ENCODE data around the gene GPR37L1.

Gene GPR37L1

DNA sequence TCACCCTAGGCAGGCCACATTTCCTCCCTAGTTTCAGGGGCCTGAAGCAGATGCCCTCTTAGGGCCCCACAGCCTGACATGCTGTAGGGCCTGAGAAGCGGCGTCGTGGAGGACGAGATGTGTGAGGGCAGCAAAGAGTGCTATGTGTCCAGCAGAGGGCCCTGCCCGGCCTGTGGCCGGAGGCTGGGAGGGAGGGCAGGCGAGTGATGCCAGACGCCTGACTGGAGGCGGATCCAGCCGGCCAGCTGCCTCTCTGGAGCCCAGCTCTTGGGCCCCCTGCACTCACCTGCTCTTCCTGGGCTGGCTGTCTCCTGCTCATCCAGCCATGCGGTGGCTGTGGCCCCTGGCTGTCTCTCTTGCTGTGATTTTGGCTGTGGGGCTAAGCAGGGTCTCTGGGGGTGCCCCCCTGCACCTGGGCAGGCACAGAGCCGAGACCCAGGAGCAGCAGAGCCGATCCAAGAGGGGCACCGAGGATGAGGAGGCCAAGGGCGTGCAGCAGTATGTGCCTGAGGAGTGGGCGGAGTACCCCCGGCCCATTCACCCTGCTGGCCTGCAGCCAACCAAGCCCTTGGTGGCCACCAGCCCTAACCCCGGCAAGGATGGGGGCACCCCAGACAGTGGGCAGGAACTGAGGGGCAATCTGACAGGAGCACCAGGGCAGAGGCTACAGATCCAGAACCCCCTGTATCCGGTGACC is at the start of gene GPR37L1:
Gene GPR37L1 (plus strand): TSS at position 279 of the 697 bp plus-strand sequence. CDS start 47 bp downstream, at position 326.
- DNase-seq (ENCODE audit: low read depth): no peak

- DNase-seq (ENCODE audit: low read depth): no peak
These were observed 49.5 kb upstream of the GPR37L1 start for GRCh38 chr1:202073206-202073605.

DNA sequence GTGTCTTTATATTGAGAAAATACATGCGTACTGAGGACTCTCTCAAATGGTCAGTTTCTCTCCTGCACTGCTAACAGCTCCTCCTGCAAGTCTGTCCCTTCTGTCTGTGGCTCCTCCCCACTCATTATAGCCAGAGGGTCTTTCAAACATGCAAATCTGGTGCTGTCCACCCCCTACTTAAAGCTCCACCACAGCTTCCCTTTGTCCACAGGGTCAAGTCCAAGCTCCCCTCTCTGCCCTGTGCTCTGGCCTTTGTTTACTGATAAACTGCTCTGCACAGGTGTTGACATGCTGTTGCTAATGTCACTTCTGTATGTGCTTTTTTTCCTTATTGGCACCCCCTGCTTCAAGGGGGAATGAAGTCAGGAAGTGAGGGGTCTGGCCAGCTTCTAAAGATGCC is 47.7 kb upstream of the GPR37L1 start:
- no peak for DNase-seq (ENCODE audit: low read depth)

- no peak for DNase-seq (ENCODE audit: low read depth)
These were observed 47.3 kb upstream of the GPR37L1 start for GRCh38 chr1:202075389-202075788.

GRCh38 chr1:202076050-202076511 is 46.6 kb upstream of the GPR37L1 start:
- no peak for DNase-seq (ENCODE audit: low read depth)

GRCh38 chr1:202078241-202078640 is 44.5 kb upstream of the GPR37L1 start:
- DNase-seq (ENCODE audit: low read depth): no peak

DNA sequence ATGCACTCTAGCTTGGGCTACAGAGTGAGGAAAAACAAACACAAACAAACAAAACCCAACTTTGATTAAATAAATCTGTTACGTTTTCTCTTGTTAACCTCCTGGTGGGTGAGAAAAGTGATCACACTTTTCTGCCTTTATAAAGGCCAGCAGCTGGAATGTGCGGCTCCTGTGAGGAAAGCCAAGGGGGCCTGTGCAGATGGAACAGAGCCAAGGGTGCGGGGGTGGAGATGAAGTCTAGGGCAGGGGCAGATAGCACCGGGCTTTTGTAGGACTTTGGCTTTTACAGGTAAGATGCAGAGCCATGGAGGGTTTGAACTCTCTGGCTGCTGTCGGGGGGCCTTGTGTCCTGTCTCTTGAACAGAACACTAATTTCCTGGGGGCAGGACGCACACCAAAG is 40.7 kb upstream of the GPR37L1 start:
- DNase-seq (ENCODE audit: low read depth): no peak

GRCh38 chr1:202084791-202085681 is 37.7 kb upstream of the GPR37L1 start:
- no peak for DNase-seq (ENCODE audit: low read depth)

GRCh38 chr1:202085682-202086373 is 36.9 kb upstream of the GPR37L1 start:
- no peak for DNase-seq (ENCODE audit: low read depth)

DNA sequence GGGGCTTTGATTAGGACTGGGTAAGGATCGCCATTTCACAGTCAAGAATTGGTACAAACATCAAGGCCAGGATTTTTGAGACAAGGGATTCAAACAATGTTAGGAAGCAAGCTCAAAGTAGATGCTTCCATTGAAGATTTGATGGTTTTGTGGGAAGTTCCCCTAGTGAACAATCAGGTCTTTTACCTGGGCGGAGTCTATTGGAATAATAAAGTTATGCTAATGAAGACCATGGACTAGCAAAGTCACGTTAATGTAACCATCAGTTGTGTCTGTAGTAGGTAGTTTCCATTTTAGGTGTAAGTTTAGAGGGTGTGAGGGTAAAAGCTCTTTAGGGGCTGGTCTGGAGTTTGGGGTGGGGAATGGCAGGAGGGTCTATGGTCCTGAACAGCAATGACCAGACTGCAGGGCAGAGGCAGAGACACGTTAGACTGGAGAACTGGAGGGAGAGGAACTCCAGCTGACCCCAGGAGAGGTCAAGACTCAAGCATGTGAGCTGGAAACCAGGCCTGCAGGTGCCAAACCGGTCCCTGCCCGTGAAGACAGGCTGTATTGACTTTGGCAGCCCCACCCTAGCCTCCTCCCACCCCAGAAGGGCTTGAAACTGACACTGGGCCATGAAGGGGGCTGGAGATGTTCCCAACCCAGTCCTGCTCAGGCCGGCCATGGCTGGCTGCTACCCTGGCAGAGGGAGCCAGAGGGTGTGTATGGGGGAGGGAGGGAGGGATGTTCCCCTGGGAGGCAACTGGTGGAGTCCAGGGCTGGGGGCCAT is 36.0 kb upstream of the GPR37L1 start:
- no peak for DNase-seq (ENCODE audit: low read depth)

DNA sequence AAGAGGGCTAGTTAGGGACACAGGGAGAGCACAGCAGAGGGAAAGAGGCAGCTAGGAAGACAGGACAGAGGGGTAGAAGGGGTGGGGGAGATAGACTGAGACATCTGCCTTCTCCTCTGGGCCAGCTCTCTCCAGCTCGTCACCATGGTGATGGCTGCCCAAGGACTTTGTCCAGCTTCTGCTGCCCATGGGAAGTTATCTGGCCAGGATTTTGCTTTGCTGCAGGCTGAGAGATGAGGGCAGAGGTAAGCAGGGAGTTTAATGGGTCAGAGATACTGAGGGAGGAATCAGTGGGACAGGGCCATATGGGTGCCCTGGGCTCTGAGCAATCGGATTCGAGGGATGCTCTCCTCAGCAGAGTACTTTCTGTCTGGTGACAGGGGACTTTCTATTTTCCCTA is 34.5 kb upstream of the GPR37L1 start:
- no peak for DNase-seq (ENCODE audit: low read depth)

DNA sequence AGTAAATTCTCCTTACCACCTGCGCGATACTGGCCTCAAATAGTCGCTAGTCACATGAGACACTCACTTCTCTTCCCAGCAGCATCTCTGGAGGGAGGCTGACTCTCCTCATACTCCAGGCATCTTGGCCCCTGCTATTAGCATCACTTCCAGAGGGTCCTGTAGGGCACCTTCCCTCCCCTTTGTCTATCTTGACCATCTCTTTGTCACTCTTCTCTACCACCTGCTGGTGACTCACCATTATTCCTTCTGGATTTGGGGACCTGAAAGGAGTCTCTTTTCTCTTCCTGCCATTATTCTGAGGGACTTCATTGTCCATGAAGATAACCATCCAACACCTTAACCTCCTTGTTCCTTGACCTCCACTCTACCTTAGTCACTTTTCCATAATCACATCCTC is 31.7 kb upstream of the GPR37L1 start:
- DNase-seq (ENCODE audit: low read depth): no peak

DNA sequence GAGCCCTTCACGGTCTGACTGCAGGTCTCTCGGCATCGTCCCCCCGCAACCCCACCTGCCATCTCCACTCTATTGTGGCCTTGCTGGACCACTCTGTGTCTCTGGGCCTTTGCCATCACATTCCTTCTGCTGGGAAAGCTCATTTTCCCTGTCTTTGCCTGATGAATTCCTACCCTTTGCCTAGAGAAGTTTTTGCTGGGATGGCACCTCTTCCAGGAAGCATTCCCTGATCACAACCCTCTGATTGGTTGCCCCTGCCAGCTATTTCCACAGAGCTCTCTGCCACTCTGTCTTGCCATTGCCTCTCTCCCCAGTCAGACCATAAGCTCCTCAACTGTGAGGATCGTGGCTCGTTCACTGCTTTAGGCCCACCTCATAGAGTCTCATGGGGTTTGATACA is 28.9 kb upstream of the GPR37L1 start:
- DNase-seq (ENCODE audit: low read depth): no peak

GRCh38 chr1:202101184-202101583 is 21.5 kb upstream of the GPR37L1 start:
- no peak for DNase-seq (ENCODE audit: low read depth)

- DNase-seq (ENCODE audit: low read depth): no peak
These were observed 18.6 kb upstream of the GPR37L1 start for GRCh38 chr1:202104073-202104472.

DNA sequence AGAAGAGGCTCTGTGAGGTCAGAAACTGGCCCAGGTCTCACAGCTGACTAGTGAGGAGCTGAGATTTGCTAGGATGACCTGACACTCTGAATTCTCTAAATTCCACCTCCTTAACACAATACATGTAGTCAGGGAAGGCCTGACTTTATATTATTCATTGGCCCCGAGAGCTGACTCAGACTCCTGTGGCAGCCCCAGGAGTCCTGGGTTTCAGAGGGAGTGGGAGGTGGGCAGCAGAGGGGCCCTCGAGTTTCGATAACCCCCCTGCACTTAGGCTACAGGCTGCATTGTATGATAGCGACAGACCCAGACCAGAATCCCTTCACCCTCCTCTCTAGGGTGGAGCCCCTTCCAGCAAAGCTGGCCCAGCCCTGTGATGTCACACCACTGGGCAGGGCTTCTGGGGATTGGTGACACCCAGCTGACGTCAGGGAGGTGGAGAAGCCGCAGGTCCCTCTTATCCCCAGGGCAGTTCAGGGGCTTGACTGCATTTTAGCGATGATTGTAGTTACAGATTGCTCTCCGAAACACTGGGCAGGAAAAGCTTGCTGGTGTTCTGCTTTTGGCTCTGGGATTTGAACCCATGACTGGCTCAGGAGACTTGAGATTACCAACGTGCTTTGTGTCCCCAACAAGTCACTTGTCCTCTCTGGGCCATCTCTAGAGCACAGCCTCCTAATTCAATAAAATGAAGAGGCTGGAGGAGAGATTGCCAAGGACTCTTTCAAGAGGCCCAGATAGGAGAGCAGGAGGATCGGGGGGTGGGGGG is 17.0 kb upstream of the GPR37L1 start:
- no peak for DNase-seq (ENCODE audit: low read depth)

GRCh38 chr1:202106340-202107254 is 16.1 kb upstream of the GPR37L1 start:
- DNase-seq (ENCODE audit: low read depth): no peak

GRCh38 chr1:202107321-202107761 is 15.4 kb upstream of the GPR37L1 start:
- no peak for DNase-seq (ENCODE audit: low read depth)

DNA sequence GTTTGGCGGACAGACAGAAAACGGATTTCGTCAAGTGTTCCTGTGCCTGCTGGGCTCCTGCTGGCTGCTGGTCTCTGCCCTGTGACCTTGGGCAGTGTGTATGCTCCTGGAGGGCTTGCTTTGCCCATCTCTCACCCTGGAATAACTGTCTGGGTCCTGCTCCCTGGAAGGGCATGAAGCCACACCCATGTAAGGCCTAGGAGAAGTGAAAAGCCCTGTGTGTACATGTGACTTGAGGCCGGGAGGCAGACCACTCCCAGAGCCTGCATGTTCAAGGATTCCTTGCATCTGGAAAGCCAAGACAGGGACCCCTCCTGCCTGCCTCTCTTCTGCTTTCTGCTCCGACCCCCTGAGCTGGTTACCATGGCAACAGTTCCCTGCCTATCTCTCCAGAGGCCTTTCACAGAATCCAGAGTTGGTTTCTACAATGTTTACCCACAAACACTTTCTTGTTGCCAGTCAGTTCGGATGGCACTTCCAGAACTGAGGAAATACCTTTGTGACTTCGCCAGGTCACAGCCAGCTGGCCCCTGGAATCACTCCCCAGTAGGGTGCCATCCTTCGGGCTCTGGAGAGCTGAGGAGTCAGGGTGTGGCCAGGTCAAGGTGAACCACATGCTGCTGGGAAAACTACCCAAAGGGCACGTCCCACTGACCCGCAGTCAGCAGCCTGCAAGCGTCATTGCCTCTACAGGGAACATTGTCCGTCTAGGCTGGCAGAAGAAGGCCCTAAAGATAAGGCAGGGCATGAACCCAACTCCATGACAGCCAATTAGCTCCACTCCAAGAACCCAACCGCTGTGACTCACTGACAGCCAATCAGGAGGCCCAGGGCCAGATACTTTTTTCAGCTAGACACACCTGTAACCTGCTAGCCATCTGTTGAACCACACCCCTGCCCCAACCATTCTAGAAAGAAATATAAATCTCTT is 14.7 kb upstream of the GPR37L1 start:
- no peak for DNase-seq (ENCODE audit: low read depth)
